Endometrial microvascular endothelial cells (primary cell): Measurements from ENCODE around the gene ANP32A. TPM values are rescaled to one million over a fixed set of nuclear protein-coding genes. Genes with fewer than 3 reads are reported as not detected.
"Not testable (repeated sequence)": the region's sequence is repeated elsewhere in the genome, so short reads cannot be mapped to it uniquely, and the experiment has no call there.

Experiments used
- in situ Hi-C: cut with HindIII; loops from 2 replicates; pipeline ENCODE4 v1.10.0; 2017; ENCODE audit warnings: low sequenced_read_pairs, low pct_unique_long_range_greater_than_20kb; ENCODE audit errors: inconsistent ontology term
- total RNA-seq: library from RNA; depleted of rRNA; stranded (reverse); fragments of >200 nt; gene quantifications from one replicate; pipeline ENCODE4 v1.2.3, GENCODE V29; 2015; ENCODE audit errors: inconsistent ontology term

ANP32A gene
- total RNA-seq = 91.5 TPM

DNA sequence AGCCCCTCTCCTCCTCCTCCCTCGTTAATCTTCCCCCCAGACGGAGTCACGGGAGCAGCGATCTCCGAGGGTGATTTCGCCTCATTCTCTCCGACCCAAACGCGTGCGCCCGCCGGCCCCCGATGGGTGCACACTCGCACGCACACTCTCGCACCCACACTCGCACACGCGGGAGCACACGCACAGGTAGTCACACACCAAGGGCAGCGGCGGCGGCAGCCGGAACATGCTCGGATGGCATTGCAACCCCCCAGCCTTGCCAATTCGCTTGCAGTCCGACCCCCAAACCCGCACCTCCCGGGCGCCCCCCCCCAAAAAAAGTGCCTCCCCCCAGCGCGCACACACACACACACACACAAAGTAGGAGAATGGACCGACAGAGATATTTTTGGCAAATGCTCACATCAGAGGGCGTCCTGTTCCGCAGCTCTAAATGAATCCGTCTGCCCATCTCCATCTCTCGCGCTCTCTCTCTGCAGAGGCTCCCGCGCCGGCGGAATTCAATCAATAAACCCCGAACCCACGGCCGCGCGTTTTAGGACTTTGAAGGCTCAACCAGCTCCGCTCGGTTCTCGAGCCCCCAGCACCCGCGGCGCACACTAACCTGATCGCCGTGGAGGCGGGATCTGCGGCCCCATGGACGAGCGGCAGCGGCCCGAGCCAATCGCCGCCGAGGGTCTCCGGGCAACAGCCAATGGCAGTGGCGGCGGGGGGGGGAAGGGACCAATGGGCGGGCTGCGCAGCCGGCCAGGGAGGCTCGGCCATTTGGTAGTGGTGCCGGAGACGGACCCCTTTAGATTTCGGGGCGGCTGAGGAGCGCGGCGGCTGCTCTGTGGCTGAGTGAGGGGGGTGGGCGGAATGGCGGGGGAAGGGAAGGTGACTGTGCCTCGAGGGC lies at the start of gene ANP32A:
TSS of gene ANP32A (minus strand) at position 601 of the 895 bp plus-strand sequence. CDS start at position 457, 144 bp downstream.
- in situ Hi-C loops = no loop called here

DNA sequence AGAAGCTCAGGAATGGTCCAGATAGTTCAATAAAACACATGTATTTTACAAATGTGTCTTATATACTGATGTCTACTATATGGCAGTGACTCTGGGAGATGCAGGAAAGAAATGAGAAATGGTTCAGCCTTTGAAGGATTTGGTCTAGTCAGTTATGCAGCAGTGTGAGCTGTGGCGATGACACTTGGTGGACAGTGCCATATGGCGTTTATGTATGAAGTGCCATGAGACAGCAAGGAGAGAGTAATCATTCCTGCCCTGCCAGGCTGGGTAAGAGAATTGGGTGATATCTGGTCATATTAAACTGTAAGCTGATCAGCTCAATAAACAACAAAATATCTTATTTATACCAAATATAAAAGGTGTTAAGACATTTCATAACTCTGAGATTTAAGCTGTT lies 47.6 kb upstream of the ANP32A start:
- in situ Hi-C loops = no loop called here

DNA sequence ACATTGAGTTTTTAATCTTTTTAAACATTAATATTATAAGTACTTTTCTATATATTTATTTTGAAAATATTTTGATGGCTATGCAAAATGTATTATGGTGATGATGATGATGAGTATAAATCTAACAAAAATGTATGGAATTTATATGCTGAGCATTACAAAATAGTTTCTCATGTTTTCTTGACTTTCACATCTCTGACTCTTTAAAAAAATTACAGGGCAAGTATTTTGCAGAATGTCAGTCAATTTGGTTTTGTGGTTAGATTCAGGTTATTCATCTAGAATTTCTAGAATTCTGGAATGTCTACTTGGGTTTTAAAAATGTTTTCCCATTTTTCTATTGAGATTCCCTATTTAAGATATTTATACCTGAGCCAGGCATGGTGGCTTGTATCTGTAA lies 41.7 kb upstream of the ANP32A start:
- in situ Hi-C loops = no loop called here

DNA sequence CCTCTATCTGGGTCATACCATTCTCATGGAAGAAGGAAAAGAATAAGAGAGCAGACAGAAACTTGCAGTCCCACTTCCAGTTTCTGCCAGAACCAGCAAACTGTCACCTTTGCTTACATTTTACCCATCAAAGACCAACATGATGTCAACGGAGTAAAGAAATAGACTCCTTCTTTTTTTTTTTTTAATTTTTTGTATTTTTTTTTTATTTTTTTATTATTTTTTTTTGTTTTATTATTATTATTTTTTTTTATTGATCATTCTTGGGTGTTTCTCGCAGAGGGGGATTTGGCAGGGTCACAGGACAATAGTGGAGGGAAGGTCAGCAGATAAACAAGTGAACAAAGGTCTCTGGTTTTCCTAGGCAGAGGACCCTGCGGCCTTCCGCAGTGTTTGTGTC lies 38.0 kb upstream of the ANP32A start:
- in situ Hi-C loops = not testable (repeated sequence)

DNA sequence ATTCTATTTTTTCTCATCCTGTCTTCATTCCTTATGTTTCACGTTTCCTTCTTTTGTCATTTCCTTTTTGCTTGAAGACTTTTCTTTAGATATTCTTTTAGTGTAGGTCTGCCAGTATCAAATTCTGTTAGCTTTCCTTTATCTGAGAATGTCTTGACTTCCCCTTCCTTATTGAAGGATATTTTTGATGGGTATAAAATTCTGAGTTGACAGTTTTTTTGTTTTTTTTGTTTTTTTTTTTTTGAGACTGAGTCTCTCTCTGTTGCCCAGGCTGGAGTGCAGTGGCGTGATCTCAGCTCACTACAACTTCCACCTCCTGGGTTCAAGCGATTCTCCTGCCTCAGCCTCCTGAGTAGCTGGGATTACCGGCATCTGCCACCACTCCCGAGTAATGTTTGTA lies 36.7 kb upstream of the ANP32A start:
- in situ Hi-C loops = not testable (repeated sequence)

DNA sequence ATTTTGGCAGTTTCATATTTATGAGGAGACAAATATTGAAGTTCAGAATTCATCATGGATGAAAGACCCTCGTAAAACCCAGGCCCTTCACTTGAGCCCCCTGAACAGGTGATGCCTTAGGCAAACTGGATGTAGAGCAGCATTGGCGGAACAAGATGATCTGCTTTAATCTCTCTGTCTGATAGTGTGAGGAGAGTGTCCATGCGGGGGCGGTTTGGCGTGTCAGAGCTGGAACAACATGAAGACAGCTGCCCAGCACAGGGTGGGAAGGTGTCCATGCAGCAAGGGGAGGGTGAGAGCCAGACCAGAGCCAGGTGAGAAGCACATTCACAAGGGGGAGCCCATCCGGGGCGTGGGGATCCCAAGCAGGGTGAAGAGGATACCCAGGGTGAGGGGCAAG lies 31.8 kb upstream of the ANP32A start:
- in situ Hi-C loops = no loop called here

DNA sequence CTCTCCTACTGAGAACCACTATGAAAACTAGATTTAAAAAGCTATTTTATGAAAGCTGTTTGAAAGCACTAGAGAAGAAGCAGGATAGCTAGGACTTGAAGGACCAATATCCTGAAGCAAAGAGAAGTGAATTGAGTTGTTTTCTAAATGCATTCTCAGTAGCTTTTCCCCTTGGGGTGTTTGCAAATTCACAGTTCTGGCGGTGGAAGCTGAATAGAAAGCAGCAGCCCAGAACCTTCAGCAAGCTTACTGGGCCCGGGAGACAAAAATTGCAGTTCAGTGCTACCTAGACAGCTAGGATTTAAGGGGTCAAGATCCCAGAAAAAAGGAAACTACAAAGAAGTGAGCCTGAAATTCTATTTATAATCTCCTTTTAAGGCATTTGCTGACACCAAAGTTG lies 31.3 kb upstream of the ANP32A start:
- in situ Hi-C loops = no loop called here

DNA sequence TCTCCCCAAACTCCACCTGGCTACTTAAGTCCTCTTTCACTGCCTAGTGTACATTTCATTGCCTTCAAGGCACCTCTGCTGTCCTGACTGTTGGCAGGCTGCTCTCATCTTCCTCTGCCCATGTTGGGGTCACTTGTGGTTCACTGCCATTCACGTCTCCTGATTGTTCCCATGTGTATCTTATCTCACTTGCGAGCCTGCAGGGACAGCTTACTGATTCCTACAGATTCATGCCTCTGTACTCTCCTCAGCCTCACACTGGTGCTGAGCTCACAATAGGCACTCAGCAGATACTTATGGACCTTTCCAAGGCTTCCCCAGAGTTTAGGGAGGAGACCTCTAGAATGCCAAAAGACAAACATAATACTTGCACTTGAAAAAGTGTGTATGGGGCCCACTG lies 28.8 kb upstream of the ANP32A start:
- in situ Hi-C loops = no loop called here

DNA sequence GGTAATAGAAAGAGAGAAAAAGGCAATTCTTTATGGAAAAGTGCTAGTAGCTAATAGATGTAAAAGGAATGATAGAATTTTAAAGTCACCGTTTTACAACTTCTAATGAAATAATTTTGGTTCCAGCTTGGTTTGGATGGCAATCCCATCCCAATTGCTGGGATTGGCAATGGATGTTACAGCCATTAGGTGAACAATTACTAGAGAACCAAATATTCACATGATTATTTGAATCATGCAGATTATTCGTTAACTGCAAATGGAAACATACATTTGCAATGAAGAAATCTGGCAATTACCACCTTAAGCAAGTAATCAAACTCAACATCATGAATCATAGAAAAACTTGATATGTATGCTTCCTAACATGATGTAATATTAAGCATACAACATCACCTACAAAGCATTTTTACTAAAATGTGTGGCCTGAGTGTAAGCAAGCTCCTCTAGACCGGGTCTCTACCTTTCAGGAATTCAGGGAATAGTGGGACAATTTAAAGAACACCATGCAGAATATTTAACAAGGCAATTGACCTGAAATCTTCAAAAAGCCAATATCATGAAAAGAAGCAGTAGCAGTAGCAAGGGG lies 26.2 kb upstream of the ANP32A start:
- in situ Hi-C loops = no loop called here

DNA sequence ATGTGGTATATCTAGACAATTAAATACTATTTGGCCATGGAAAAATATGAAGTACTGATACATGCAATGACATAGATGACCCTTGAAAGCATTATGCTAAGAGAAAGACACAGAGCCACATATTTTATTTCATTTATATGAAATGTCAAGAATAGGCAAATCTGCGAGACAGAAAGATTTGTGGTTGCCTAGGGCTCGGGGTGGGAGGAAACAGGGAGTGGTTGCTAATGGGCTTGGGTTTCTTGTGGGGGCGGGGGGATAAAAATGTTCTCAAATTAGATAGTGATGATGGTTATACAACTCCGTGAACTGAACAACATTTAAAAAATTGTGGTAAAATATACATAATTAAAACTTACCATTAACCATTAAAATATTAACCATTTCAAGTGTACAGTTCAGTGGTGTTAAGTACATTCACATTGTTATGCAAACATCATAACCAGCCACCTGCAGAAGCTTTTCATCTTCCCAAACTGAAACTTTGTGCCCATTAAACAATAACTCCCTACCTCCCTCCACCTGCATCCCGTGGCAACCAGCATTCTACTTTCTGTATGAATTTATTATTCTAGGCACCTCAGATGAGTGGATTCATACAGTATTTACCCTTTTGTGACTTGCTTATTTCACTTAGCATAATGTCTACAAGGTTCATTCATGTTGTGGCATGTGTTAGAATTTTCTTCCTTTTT lies 24.3 kb upstream of the ANP32A start:
- in situ Hi-C loops = no loop called here

DNA sequence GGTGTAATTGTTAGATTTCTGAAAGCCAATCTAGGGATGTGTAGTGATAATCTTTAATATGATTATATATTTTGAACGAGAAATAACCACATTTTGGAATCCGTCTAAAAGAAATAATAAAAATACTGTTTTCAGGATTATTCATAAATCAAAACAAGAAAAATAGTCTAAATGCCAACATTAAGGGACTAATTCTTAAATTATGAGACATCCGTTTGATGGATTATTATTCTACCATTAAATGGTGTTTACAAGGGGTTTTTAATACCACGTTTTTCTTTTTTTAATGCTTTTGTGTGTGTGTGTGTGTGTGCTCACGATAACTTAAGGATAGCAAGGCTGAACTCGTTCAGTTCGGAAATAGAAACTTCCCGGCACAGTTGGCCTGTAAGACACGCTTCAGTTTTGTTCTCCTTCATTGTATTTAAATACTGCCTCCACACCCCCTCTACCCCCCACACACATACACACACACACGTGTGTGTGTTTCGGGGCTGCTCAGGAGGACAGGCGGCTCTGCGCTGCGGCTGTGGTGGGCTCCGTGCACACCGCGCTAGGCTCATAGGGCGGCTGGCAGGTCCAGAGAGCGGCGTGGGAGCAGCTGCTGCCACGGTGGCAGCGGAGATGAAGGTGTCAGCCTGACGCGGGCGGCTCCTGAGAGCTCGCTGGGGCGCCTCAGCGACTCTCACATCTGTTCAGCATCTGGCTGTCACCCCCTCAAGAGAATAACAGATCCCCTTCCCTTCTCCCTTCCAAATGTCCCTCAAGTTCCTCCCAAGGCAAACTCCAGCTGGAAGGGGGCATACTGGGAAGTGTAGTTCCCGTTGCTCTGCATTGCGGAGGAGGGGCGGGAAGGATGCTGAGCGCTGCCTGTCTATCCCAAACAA lies 23.0 kb upstream of the ANP32A start:
- in situ Hi-C loops = no loop called here

DNA sequence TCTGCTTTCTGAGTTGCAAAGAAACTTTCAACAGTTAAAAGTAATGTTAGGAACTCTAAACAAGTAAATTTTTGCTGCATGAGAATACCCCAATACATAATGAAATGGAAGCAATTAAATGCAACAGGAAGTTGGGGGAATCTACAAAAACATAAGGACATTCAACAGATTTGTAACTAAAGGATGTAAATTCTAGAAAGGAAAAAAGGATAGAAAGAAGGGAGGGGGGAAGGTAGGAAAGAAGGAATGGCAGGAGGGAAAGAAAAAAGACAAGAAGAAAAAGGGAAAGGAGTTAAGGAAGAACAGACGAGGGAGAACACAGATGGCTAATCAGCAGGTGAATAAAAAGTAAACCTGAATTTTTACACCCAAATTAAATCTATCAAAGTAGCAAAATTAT lies 22.3 kb upstream of the ANP32A start:
- in situ Hi-C loops = no loop called here

DNA sequence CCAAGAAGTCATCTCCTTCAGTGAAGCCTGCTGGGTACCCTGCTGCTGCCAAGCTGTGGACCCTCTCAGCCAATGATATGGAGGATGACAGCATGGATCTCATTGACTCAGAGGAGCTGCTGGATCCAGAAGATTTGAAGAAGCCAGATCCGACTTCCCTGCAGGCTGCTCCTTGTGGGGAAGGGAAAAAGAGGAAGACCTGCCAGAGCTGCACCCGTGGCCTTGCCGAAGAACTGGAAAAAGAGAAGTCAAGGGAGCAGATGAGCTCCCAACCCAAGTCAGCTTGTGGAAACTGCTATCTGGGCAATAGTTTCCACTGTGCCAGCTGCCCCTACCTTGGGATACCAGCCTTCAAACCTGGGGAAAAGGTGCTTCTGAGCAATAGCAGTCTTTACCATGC lies 13.7 kb upstream of the ANP32A start:
- in situ Hi-C loops = no loop called here

DNA sequence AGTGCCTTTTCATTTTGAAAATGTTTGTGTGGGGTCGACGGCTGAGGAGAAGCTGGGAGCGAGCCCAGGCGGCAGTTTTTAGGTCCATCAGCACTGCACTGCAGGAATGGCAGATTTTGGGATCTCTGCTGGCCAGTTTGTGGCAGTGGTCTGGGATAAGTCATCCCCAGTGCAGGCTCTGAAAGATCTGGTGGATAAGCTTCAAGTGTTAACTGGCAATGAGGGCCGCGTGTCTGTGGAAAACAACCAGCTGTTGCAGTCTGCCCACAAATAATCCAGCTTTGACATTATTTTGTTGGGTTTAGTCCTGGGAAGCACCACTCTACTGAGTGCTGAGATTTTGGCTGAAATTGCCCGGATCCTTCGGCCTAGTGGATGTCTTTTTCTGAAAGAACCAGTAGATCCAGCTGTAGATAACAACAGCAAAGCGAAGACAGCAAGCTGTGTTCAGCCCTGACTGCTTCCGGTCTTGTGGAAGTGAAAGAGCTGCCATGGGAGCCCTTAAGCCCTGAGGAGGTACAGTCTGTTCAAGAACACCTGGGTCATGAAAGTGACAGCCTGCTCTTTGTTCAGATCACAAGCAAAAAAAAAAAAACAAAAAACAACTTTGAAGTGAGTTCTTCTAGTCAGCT lies 13.1 kb upstream of the ANP32A start:
- in situ Hi-C loops = no loop called here

DNA sequence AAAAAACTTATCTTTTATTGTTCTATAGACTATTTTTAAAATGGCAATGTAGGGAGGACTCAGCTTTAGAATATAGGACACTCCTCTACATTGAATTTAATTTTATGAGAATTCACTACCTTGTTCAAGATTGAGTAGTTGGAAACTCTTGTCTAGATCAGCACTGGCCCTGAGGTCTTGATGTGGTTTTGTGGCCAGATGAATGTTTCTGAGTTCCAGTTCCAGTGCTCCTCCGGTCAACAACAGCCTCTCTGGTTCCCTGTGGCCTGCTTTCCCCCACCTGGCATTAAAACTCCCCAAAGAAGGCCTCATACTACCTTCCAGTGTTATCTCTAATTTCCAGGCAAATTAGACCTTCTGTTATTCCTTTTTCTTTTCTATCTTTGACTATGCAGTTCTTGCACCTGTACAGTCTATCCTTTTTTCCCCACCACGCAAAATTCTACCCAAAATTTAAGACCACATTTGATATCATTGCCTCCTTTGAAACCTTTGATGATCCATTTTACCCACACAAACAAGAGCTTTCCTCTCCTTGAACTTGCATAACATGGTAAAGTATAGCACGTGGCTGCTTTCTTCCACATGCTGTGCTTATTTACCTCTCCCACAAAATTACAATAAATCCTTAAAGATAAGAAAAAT lies 9.6 kb upstream of the ANP32A start:
- in situ Hi-C loops = no loop called here

DNA sequence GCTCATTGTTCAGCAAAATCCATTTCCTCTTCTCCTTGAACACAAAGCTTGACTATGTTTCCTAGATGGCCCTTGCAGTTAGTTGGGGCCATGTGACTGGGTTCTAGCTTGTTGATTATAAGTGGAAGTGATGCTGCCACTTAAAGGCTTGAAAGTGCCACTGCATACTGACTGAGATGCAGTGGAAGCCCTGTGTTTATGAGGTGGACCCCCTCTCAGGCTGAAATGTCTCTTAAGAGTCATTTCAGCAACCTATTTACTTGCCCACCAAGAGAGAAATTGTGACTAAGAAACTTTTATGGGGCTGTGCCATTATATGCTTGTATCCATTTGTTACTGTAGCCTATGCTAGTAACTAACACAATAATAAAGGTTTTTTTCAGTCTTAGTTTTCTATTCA lies 8.4 kb upstream of the ANP32A start:
- in situ Hi-C loops = no loop called here

DNA sequence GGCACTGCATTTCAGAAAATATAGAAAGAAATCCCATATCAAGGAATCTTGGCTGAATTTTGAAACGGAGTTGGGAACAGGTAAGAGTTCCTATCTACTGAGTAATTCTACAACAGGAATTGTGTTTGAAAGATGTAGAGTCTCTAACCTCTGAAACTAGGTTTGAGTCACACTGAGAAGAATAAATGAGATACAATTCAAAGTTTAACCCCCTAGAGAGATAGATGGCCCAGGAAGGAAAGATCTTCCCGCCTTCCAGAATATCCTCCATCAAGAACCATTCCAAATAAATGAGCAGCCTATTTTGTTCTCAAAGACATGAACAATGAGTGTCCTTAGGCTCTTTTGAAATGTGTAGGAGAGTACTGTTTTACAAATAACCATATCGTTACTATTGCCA lies 2.9 kb upstream of the ANP32A start:
- in situ Hi-C loops = no loop called here

DNA sequence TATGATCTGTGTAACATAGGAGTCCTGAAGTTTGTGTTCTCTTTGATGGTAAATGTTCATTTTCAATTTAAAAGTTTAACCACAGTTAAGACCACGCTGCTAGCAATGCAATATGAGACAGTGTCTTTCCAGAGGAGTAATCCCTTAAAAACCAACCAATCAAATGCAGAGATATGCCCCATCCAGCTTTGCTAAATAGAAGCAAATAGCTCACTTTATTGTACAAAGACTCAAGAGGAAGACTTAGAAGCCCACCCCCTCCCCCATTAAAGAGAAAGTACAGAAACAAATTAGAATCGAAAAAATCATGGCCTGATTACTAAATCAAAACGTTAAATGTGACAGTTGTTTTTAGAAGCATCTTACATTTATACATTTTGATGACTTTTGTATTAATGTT lies 2.1 kb upstream of the ANP32A start:
- in situ Hi-C loops = no loop called here
